ENCODE results near the gene RASGEF1C.
A peak's percentile ranks its signal among the peaks of the same experiment; 100 is the strongest.
"Not testable (repeated sequence)": the region's sequence is repeated elsewhere in the genome, so short reads cannot be mapped to it uniquely, and the experiment has no call there.

The RASGEF1C gene

GRCh38 chr5:180210961-180211760 is 2.1 kb upstream of the RASGEF1C start:
- no peak for DNase-seq

GRCh38 chr5:180210077-180210476 is 1.1 kb upstream of the RASGEF1C start:
- DNase-seq = not testable (repeated sequence)

GRCh38 chr5:180208435-180209081 is 453 bp downstream of the RASGEF1C start:
- no peak for DNase-seq

- no peak for DNase-seq
Observed at GRCh38 chr5:180208038-180208434, 975 bp downstream of the RASGEF1C start.

GRCh38 chr5:180207593-180207992 is 1.4 kb downstream of the RASGEF1C start:
- DNase-seq = no peak

- DNase-seq = no peak
Observed at GRCh38 chr5:180206993-180207392, 2.0 kb downstream of the RASGEF1C start.

- no peak for DNase-seq
Observed at GRCh38 chr5:180205916-180206315, 3.1 kb downstream of the RASGEF1C start.

GRCh38 chr5:180204276-180204819 is 4.7 kb downstream of the RASGEF1C start:
- no peak for DNase-seq

GRCh38 chr5:180202939-180203573 is 6.0 kb downstream of the RASGEF1C start:
- no peak for DNase-seq

GRCh38 chr5:180201051-180201987 is 7.7 kb downstream of the RASGEF1C start:
- DNase-seq = peak in 2 of 5 donors; percentile 5 to 16

- DNase-seq = no peak
Observed at GRCh38 chr5:180199390-180199789, 9.6 kb downstream of the RASGEF1C start.

GRCh38 chr5:180198208-180198607 is 10.8 kb downstream of the RASGEF1C start:
- DNase-seq = no peak

GRCh38 chr5:180197016-180197702 is 11.9 kb downstream of the RASGEF1C start:
- no peak for DNase-seq

- no peak for DNase-seq
Observed at GRCh38 chr5:180194410-180195345, 14.3 kb downstream of the RASGEF1C start.

GRCh38 chr5:180193749-180194375 is 15.1 kb downstream of the RASGEF1C start:
- DNase-seq = no peak

GRCh38 chr5:180191716-180192115 is 17.3 kb downstream of the RASGEF1C start:
- no peak for DNase-seq

GRCh38 chr5:180187767-180188166 is 21.2 kb downstream of the RASGEF1C start:
- no peak for DNase-seq

- DNase-seq = no peak
Observed at GRCh38 chr5:180180846-180181245, 28.2 kb downstream of the RASGEF1C start.

- DNase-seq = no peak
Observed at GRCh38 chr5:180180421-180180820, 28.6 kb downstream of the RASGEF1C start.

All from T-helper 1 cell (primary cell).